Transverse colon (tissue), 4 donors: ENCODE measurements around the gene WDFY3. TPM values are rescaled to one million over a fixed set of nuclear protein-coding genes. Genes with fewer than 3 reads are reported as not detected.

Experiments
- DNase-seq: peaks from one replicate; pipeline ENCODE4 v3.0.0-alpha.2; 2019
- H3K27ac ChIP-seq, 4 donors: fragments of 200-600 bp; sonication (generic); 2 replicates each; pipeline ENCODE4 v1.5.1; 2016 to 2018; ENCODE audit warnings: inconsistent platforms in 4 of 4
- H3K27me3 ChIP-seq: fragments of 200-600 bp; sonication (generic); 2 replicates; pipeline ENCODE4 v1.5.1; 2017; ENCODE audit warnings: inconsistent platforms
- H3K36me3 ChIP-seq, 4 donors: fragments of 200-600 bp; sonication (generic); 2 replicates each; pipeline ENCODE4 v1.5.1; 2017 to 2019; ENCODE audit warnings: inconsistent platforms in 4 of 4
- H3K4me1 ChIP-seq, 4 donors: fragments of 200-600 bp; sonication (generic); 2 replicates each; pipeline ENCODE4 v1.5.1; 2017 to 2020; ENCODE audit warnings: inconsistent platforms in 4 of 4
- H3K4me3 ChIP-seq, 4 donors: fragments of 200-600 bp; sonication (generic); 1 replicate in 1 of 4; 2 replicates in 3 of 4; pipeline versions ENCODE4 v1.5.1 to v1.6.1; 2017 to 2019; ENCODE audit warnings: inconsistent platforms in 4 of 4
- H3K9me3 ChIP-seq, 2 donors: fragments of 200-600 bp; sonication (generic); 2 replicates each; pipeline ENCODE4 v1.5.1; 2017 to 2019; ENCODE audit warnings: inconsistent platforms in 2 of 2
- CTCF ChIP-seq, 5 experiments: fragments of 200-600 bp in 3 of 5; fragments of 450-650 bp in 2 of 5; sonication (generic) in 3 of 5; IDR thresholded peaks; 1 replicate in 2 of 5; 2 replicates in 3 of 5; pipeline ENCODE4 v1.5.1; 2016 to 2017; ENCODE audit warnings: antibody characterized with exemption in 5 of 5, inconsistent platforms in 3 of 5, mild to moderate bottlenecking in 2 of 5, moderate library complexity in 1 of 5
- EP300 ChIP-seq: sonication (generic); formaldehyde crosslinking; IDR thresholded peaks from one replicate; pipeline ENCODE4 v1.6.1; 2017; ENCODE audit warnings: antibody characterized with exemption, low read depth
- POLR2A ChIP-seq: fragments of 450-650 bp; IDR thresholded peaks from one replicate; pipeline ENCODE4 v1.6.1; 2016; ENCODE audit warnings: antibody characterized with exemption, mild to moderate bottlenecking, moderate library complexity
- POLR2AphosphoS5 ChIP-seq, 3 donors: sonication (generic); formaldehyde crosslinking; IDR thresholded peaks; one replicate each; pipeline ENCODE4 v1.6.1; 2016; ENCODE audit warnings: antibody characterized with exemption in 3 of 3
- WGBS, 2 donors: methylation state at CpG; one replicate each; pipeline ENCODE4 v1.1.5; 2018; ENCODE audit warnings: low coverage in 1 of 2; 5-methylcytosine and 5-hydroxymethylcytosine counted together
- in situ Hi-C, 4 donors: fragments of 200-750 bp; cut with MboI; loops; one replicate each; pipeline versions ENCODE4 v1.15.0 to v1.15.1; 2017; ENCODE audit warnings: low sequenced_read_pairs in 3 of 4, low pct_ligation_motif_present in 1 of 4, low pct_unique_long_range_greater_than_20kb in 1 of 4
- intact Hi-C: fragments of 100-400 bp; cut with DNase I; formaldehyde crosslinking; loops from one replicate; pipeline ENCODE4 v1.15.1; 2023; ENCODE audit warnings: low total_unique reads
- total RNA-seq, 4 donors: library from RNA; depleted of rRNA; stranded (reverse); fragments of >200 nt; gene quantifications; one replicate each; pipeline ENCODE4 v1.1.0, GENCODE V29; 2016

The WDFY3 gene
- total RNA-seq, 4 donors from 2014 or later: 58.8 to 449 (median 69.2) TPM

GRCh38 chr4:84875636-84876371 lies 90.7 kb downstream of the WDFY3 start:
- Histone ChIP-seq H3K4me3 (no peak overlapping the region), H3K27me3 (no peaks in the 10 kb centered on the region), H3K9me3 (no peaks in the 10 kb centered on the region), H3K4me1 (no peaks in the 10 kb centered on the region), H3K27ac (no peak overlapping the region), H3K36me3 (no peaks in the 10 kb centered on the region)
- no peak for DNase-seq
- in situ Hi-C loops: no loop called here
- intact Hi-C loops: no loop called here
- WGBS, 2 donors: 89 to 96% methylated on average over 4 of the region's 4 CpGs
- TF ChIP-seq POLR2A (no peak), POLR2AphosphoS5 (IDR thresholded peaks at IDR 0.05) (no peak), EP300 (no peak), CTCF (IDR thresholded peaks at IDR 0.05) (no peak)

GRCh38 chr4:84874619-84875018 lies 91.9 kb downstream of the WDFY3 start:
- Histone ChIP-seq H3K36me3 (no peaks in the 10 kb centered on the region), H3K9me3 (no peaks in the 10 kb centered on the region), H3K27me3 (no peaks in the 10 kb centered on the region), H3K4me1 (no peaks in the 10 kb centered on the region), H3K4me3 (no peak overlapping the region), H3K27ac (no peak overlapping the region)
- in situ Hi-C loops: no loop called here
- WGBS, 2 donors: 94% methylated on average over 3 of the region's 3 CpGs; no CpG with 5 or more reads in 1 of the 2 donors
- TF ChIP-seq POLR2AphosphoS5 (IDR thresholded peaks at IDR 0.05) (no peak), POLR2A (no peak), EP300 (no peak), CTCF (IDR thresholded peaks at IDR 0.05) (no peak)
- intact Hi-C loops: no loop called here
- DNase-seq: no peak

GRCh38 chr4:84870398-84871163 lies 95.9 kb downstream of the WDFY3 start:
- no peaks in the 10 kb centered on the region for H3K36me3 ChIP-seq
- in situ Hi-C loops: no loop called here
- no peak overlapping the region for H3K27ac ChIP-seq
- DNase-seq: no peak
- no peaks in the 10 kb centered on the region for H3K4me1 ChIP-seq
- no peaks in the 10 kb centered on the region for H3K9me3 ChIP-seq
- intact Hi-C loops: no loop called here
- WGBS, 2 donors: 79 to 85% methylated on average over 1 to 2 of the region's 2 CpGs
- H3K27me3 ChIP-seq: no peaks in the 10 kb centered on the region
- H3K4me3 ChIP-seq: no peak overlapping the region
- no peak for TF ChIP-seq POLR2AphosphoS5 (IDR thresholded peaks at IDR 0.05)
- TF ChIP-seq POLR2A: no peak
- TF ChIP-seq EP300: no peak
- no peak for TF ChIP-seq CTCF (IDR thresholded peaks at IDR 0.05)

GRCh38 chr4:84866295-84866694 lies 100.2 kb downstream of the WDFY3 start:
- WGBS, 2 donors: 65 to 72% methylated on average over 2 of the region's 2 CpGs
- Histone ChIP-seq H3K27me3 (no peaks in the 10 kb centered on the region), H3K4me1 (no peaks in the 10 kb centered on the region), H3K4me3 (no peak overlapping the region), H3K36me3 (no peaks in the 10 kb centered on the region), H3K9me3 (no peaks in the 10 kb centered on the region), H3K27ac (no peak overlapping the region)
- intact Hi-C loops (no loop called here), in situ Hi-C loops (no loop called here)
- TF ChIP-seq EP300 (no peak), POLR2AphosphoS5 (IDR thresholded peaks at IDR 0.05) (no peak), CTCF (IDR thresholded peaks at IDR 0.05) (no peak), POLR2A (no peak)
- DNase-seq: no peak
